Stimulated activated CD8-positive, alpha-beta memory T cell treated with anti-CD3 and anti-CD28 coated beads, Interleukin-2, amount 100 ng/mL, for 1 hour (primary cell): Measurements from ENCODE around the gene CAP2.
"Not testable (repeated sequence)": the region's sequence is repeated elsewhere in the genome, so short reads cannot be mapped to it uniquely, and the experiment has no call there.

Experiments used
- DNase-seq, 2 donors: peaks; one replicate each; pipeline ENCODE4 v3.0.0-alpha.2; 2020; ENCODE audit warnings: low read depth in 2 of 2

The CAP2 gene

DNA sequence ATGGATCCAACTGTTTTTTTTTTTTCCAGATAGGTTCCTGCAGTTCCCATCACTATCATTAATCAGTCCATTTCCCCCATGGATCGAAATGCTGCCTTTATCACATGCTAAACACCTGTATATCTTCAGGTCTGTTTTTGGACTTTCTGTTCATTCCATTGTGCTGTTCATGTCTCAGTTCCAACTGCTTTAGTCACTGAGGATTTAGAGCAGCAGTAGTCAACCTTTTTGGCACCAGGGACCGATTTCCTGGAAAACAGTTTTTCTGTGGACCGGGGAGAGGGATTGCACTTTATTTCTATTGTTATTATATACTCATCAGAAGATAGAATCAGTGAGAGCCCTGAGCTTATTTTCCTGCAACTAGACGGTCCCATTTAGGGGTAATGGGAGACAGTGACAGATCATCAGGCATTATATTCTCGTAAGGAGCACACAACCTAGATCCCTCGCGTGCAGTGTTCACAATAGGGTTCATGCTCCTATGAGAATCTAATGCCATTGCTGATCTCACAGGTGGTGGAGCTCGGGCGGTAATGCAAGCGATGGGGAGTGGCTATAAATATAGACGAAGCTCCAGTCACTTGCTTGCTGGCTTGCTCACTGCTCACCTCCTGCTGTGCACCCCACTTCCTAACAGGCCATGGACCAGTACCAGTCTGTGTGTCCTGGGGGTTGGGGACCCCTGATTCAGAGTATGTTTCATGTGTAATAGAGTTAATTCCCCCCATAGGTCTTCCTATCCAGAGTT lies 46.0 kb downstream of the CAP2 start:
- DNase-seq = no peak

- not testable (repeated sequence) for DNase-seq
Observed at GRCh38 chr6:17440811-17441210, 47.4 kb downstream of the CAP2 start.

DNA sequence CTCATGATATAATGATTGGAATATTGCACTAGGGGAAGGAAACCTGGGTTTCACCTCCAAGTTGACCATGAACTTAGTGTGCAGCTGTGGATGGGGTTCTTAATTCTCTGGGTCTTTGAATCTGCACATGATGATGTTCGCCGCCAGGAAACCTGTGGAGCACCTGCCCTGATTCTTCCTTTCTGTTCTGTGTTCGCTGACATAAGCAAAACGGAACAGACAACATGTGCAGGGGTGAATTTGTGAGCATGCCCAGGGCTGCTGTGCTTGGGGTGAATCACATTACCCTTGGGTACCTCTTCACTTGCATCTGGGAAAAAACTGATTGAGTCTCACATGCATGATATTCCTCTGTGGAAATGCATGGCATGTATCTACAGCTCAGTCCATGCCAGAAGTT lies 48.8 kb downstream of the CAP2 start:
- DNase-seq = no peak

- no peak for DNase-seq
Observed at GRCh38 chr6:17446713-17447112, 53.3 kb downstream of the CAP2 start.

GRCh38 chr6:17448165-17448564 lies 54.8 kb downstream of the CAP2 start:
- DNase-seq = no peak

DNA sequence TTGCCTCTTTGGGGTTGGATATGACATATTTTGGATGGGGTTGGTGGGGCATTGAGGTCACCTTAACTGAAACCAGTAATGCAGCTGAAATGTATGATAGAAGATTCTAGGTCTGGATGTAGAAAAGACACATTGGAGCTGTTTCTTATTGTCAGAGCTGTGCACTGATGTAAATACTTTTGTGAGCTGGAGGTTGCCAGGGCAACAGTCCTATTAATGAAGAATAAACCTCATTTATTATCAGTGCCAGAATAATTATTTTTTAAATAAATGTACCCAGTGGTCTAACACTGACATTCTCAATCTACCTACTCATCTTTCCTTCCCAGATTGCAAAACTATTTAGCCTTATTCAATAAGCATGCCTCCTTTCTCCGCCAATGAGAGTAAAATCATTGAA lies 57.0 kb downstream of the CAP2 start:
- DNase-seq = no peak

DNA sequence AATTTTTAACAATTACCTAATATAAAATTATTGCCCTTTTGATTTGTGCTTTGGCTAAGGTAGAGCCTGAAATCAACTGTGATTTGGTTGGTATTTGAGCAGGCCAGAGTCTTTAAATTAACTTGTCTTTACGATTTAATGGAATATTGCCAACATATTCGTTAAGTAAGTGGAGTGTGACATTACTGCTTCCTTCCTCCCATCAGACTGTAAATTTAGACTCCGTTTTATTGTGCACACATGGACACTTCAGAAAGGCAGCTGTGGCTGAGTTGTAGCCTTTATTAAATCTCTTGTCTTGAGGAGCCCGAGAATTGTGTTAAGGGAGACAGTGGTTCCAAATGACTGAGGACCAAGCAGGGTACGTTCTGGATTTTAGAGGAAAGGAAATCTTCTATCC lies 57.4 kb downstream of the CAP2 start:
- DNase-seq = no peak

DNA sequence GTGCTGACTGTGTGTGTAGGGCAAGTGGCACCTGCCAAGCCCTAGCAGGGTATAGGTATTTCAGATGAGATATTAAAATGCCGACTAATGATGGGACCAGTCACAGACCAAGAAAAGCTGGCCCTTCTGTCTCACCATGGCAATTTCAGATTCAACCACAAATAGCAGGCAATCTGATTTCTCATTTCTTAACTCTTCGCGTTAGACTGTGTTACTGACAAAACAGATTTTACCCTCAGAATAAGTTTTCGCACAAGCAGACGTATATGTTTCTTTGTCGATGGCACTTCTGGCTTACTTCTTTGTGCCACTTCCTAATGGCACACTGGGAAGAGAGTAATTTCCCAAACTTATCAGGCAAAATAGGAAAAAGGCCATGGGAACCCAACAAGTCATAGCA lies 58.7 kb downstream of the CAP2 start:
- no peak for DNase-seq

- DNase-seq = no peak
Observed at GRCh38 chr6:17454316-17455005, 61.1 kb downstream of the CAP2 start.

DNA sequence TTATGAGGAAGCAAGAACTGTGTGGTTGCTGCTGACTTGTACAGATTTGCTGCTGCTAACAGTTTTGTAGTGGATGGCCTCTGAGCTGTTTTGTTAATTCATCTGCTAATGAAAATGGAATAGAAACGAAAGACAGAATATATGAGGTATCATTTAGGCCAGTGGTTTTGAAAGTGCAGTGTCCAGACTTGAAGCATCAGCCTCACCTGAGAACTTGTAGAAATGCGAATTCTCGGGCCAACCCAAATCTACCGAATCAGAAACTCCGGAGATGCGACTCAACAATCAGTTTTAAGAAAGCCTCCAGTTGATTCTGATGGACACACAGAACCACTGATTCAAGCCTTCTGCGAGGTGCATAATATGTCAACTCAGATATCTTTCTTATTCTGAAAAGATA lies 62.5 kb downstream of the CAP2 start:
- no peak for DNase-seq

GRCh38 chr6:17456711-17457110 lies 63.3 kb downstream of the CAP2 start:
- DNase-seq = no peak

DNA sequence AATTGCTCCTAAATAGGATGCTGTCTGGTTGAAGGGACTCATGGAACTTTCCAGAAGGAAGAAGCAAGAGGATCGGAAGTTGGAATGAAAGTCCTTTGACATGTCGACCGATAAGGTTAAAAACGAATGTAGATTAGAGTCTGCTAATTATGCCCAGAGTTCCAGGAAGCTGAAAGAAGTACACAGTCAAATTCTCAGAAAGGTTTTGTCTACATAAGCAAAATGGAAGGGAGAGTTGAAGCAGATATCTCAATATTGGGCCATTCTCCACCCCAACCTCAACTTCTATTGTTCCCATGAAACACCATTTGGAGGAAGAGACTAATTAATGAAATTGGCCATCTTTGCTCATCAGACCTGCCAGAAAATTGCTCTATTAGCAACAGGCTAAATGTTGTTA lies 64.0 kb downstream of the CAP2 start:
- DNase-seq = no peak

DNA sequence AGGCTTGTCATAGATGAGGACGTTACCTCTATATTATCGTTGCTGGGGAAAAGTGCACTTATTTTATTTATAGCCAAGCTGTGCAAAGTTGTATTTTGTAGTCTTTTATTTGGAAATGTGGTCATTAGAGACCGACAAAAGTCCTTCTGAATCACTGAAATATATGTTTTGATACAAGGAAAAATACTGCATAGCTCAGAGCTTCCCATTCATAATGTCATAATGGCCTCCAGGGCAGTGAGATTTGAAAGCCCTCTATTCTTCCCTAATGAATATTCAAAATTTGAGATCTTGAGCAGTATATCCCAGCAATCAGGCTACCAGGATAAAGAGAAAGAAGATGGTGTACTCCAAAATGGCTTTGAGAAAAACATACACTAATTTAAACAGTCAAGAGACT lies 64.6 kb downstream of the CAP2 start:
- no peak for DNase-seq

- no peak for DNase-seq
Observed at GRCh38 chr6:17458966-17459365, 65.6 kb downstream of the CAP2 start.

DNA sequence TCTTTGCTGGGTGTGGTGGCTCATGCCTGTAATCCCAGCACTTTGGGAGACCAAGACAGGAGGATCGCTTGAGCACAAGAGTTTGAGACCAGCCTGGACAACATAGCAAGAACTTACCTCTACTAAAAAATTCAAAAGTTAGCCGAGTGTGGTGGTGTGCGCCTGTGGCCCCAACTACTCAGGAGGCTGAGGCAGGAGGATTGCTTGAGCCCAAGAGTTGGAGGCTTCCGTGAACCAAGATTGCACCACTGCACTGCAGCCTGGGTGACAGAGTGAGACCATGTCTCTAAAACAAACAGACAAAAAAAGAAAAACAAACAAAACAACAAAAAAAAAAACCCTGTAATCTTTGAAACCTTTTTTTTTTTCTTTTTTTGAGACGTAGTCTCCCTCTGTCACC lies 67.5 kb downstream of the CAP2 start:
- DNase-seq = no peak

- DNase-seq = no peak
Observed at GRCh38 chr6:17466147-17466546, 72.8 kb downstream of the CAP2 start.

- no peak for DNase-seq
Observed at GRCh38 chr6:17466707-17467106, 73.3 kb downstream of the CAP2 start.

DNA sequence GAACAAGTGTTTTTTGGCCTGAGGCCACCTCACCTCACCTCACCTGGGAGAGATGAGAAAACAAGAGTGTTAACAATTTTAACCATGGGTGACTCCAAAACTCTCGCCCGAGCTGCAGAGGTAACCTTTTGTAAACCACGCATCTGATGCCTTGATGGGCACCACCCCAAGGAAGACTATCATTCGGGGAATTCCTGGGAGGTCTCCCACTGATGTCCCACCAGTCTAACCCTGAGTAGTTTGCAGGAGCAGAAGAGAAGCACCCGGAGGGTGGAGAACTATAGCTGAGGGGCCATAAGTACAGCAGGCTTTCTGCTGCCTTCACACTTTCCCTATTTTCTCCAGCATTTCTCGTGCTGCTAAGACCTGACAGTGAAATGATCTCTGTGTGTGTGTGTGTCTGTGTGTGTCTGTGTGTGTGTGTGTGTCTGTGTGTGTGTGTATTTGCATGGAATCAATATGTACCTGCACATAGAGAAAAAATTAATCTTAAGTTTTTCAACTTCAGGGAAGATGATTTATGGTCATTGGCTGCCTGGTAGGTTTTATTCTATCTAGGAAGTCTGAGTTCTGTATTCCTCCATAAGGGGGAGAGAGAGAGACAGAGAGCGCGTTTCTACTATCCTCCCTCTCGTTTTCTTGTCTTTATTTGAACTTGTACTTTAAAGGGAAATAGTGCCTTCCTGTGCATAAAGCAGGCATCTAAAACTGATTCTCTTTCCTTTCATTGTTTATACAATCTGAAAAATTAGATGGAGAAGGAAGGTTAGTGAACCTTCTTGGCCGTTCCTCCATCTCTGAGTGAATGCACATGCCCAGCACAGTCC lies 75.8 kb downstream of the CAP2 start:
- no peak for DNase-seq

DNA sequence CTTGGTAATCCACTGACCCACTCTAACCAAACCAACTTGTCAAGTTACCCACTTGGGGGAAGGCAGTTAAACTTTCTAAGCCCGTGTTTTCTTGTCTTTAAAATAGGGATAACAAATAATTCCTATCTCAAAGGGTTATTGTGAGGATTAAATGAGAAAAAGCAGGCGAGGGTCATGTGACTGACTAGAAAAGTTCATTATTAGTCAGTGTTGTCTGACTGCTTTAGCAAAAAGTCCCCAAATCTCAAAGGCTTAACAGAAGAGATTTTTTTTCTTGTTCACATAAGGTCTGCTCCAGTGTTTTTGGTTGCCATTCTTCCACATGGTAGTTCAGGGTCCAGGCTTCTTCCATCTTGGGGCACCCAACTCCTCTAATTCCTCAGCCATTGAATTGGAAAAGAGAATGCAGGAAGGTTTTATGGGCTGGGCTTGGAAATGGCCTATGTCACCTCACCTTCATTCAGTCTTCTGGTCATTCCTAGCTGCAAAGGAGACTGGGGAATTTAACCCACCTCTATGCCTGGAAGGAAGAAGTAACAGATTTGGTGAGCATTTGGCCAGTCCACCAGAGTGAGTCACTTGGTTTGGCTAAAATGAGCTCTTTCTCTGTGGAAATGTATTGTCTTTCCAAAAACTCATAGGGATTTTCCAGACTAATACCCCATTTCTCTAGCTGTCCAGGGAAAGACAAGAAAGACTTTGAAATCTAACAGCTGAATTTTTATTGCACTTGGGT lies 77.0 kb downstream of the CAP2 start:
- no peak for DNase-seq

DNA sequence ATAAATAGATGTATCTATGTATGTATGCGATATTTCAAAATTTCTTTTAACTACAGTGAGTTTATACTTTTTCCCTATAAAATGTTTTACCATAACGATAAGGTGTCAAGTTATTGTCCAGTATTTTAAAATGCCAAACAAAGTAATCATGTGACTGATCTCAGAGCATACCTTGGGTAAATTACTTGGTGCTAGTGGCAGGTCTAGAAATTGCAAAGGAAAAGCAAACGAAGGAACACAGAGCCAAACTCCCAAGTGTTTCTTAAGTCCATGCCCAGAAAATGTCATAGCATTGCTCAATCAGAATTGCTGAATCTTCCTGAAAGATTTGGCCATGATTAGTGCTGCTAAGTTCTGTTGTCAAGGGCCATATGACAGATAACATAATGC lies 77.5 kb downstream of the CAP2 start:
- no peak for DNase-seq

- no peak for DNase-seq
Observed at GRCh38 chr6:17472653-17473183, 79.3 kb downstream of the CAP2 start.

- DNase-seq = no peak
Observed at GRCh38 chr6:17473554-17473953, 80.2 kb downstream of the CAP2 start.
